H1 (cell line): Measurements from ENCODE around the gene RFLNA. TPM values are rescaled to one million over a fixed set of nuclear protein-coding genes. Genes with fewer than 3 reads are reported as not detected.

Experiments
- CTCF ChIA-PET: fragments of 300-600 bp; sonication (Branson Sonifier 250); formaldehyde crosslinking; loops from one replicate; lab custom pipeline; 2021; ENCODE audit not compliant: partially characterized antibody; lab: Charles Lee
- POLR2A ChIA-PET: fragments of 300-600 bp; sonication (Branson Sonifier 250); formaldehyde crosslinking; loops from one replicate; lab custom pipeline; 2021; ENCODE audit warnings: inconsistent platforms; ENCODE audit not compliant: partially characterized antibody; lab: Charles Lee
- DNase-seq, 2 experiments: peaks; one replicate each; pipeline versions ENCODE4 v3.0.0 to v3.0.0-alpha.2; 2010 to 2022; ENCODE audit warnings: low spot score in 2 of 2, low read depth in 1 of 2, mixed read lengths in 1 of 2
- FAIRE-seq: peaks from 2 replicates; lab custom pipeline; 2011; peaks lifted over from hg19 to GRCh38; lab: Jason Lieb, UNC
- H2AFZ ChIP-seq: 2 replicates; pipeline ENCODE4 v1.8.1; 2012; ENCODE audit warnings: low read length, inconsistent platforms
- H2AK5ac ChIP-seq: 2 replicates; pipeline ENCODE4 v1.6.1; 2013; ENCODE audit warnings: low read depth, low read length
- H2BK120ac ChIP-seq: replicated peaks from 2 replicates; pipeline ENCODE3; 2013; ENCODE audit warnings: low read depth, low read length, inconsistent platforms
- H2BK12ac ChIP-seq: 2 replicates; pipeline ENCODE4 v1.6.1; 2013; ENCODE audit warnings: low read depth, low read length
- H2BK15ac ChIP-seq: 2 replicates; pipeline ENCODE4 v1.6.1; 2013; ENCODE audit warnings: low read length
- H2BK20ac ChIP-seq: 2 replicates; pipeline ENCODE4 v1.6.1; 2013; ENCODE audit warnings: low read length
- H2BK5ac ChIP-seq: 2 replicates; pipeline ENCODE4 v1.6.1; 2013; ENCODE audit warnings: low read depth, low read length
- H3K14ac ChIP-seq: 2 replicates; pipeline ENCODE4 v1.6.1; 2013; ENCODE audit warnings: inconsistent platforms; ENCODE audit not compliant: insufficient read length
- H3K18ac ChIP-seq: 2 replicates; pipeline ENCODE4 v1.6.1; 2013; ENCODE audit warnings: low read length; ENCODE audit errors: extremely low read depth
- H3K23ac ChIP-seq: 2 replicates; pipeline ENCODE4 v1.6.1; 2013; ENCODE audit warnings: inconsistent platforms; ENCODE audit not compliant: insufficient read length
- H3K23me2 ChIP-seq: 2 replicates; pipeline ENCODE4 v1.6.1; 2013; ENCODE audit warnings: low read depth, low read length
- H3K27ac ChIP-seq: 2 replicates; pipeline ENCODE4 v1.6.1; 2011; ENCODE audit warnings: low read depth, low read length, inconsistent platforms
- H3K27me3 ChIP-seq, 4 experiments: replicated peaks in 1 of 4; 1 replicate in 1 of 4; 2 replicates in 3 of 4; pipeline versions ENCODE4 v1.6.1 to v1.8.1; 2011 to 2013; ENCODE audit warnings: low read length in 3 of 4, mild to moderate bottlenecking in 3 of 4, inconsistent platforms in 2 of 4, mixed read lengths in 2 of 4, moderate library complexity in 1 of 4; ENCODE audit not compliant: control insufficient read depth in 3 of 4, insufficient read depth in 3 of 4; ENCODE audit errors: extremely low read depth in 1 of 4
- H3K36me3 ChIP-seq, 4 experiments: 2 replicates each; pipeline versions ENCODE4 v1.6.1 to v1.8.1; 2011 to 2013; ENCODE audit warnings: mild to moderate bottlenecking in 4 of 4, low read length in 3 of 4, moderate library complexity in 2 of 4, control low read depth in 1 of 4, inconsistent platforms in 1 of 4; ENCODE audit not compliant: insufficient read depth in 4 of 4, control insufficient read depth in 2 of 4
- H3K4ac ChIP-seq: replicated peaks from 2 replicates; pipeline ENCODE3; 2013; ENCODE audit warnings: low read length, low read depth, mixed read lengths, inconsistent platforms; ENCODE audit not compliant: insufficient read length
- H3K4me1 ChIP-seq, 4 experiments: replicated peaks in 1 of 4; 1 replicate in 1 of 4; 2 replicates in 3 of 4; pipeline versions ENCODE4 v1.6.1 to v1.8.1; 2011 to 2013; ENCODE audit warnings: low read length in 3 of 4, inconsistent platforms in 2 of 4, mixed read lengths in 1 of 4; ENCODE audit not compliant: insufficient read depth in 4 of 4, control insufficient read depth in 3 of 4
- H3K4me2 ChIP-seq, 2 experiments: 2 replicates each; pipeline versions ENCODE4 v1.6.1 to v1.8.1; 2011 to 2013; ENCODE audit warnings: low read depth in 2 of 2, low read length in 2 of 2, control low read depth in 1 of 2, inconsistent platforms in 1 of 2, mild to moderate bottlenecking in 1 of 2; ENCODE audit not compliant: insufficient read depth in 1 of 2
- H3K4me3 ChIP-seq, 4 experiments: fragments of 200-600, 300-600 bp in 1 of 4; sonication (generic), shearing (Covaris generic), sonication (Bioruptor Twin) in 1 of 4; 2 replicates each; pipeline versions ENCODE4 v1.5.1 to v1.8.1; 2011 to 2016; ENCODE audit warnings: low read length in 4 of 4, low read depth in 3 of 4, control low read depth in 2 of 4, inconsistent platforms in 2 of 4, mild to moderate bottlenecking in 2 of 4, mixed read lengths in 1 of 4, moderate library complexity in 1 of 4; ENCODE audit not compliant: insufficient read depth in 2 of 4; ENCODE audit errors: extremely low read depth in 1 of 4
- H3K56ac ChIP-seq: replicated peaks from 2 replicates; pipeline ENCODE3; 2013; ENCODE audit warnings: low read depth, mild to moderate bottlenecking, mixed read lengths, low read length, inconsistent platforms; ENCODE audit not compliant: insufficient read length
- H3K79me1 ChIP-seq: 2 replicates; pipeline ENCODE4 v1.6.1; 2013; ENCODE audit warnings: low read depth, low read length, control low read depth
- H3K79me2 ChIP-seq, 2 experiments: 2 replicates each; pipeline versions ENCODE4 v1.6.1 to v1.8.1; 2012 to 2013; ENCODE audit warnings: low read length in 2 of 2, mild to moderate bottlenecking in 2 of 2, inconsistent platforms in 1 of 2; ENCODE audit not compliant: insufficient read depth in 2 of 2, control insufficient read depth in 1 of 2
- H3K9ac ChIP-seq, 4 experiments: replicated peaks in 1 of 4; 1 replicate in 1 of 4; 2 replicates in 3 of 4; pipeline versions ENCODE4 v1.6.1 to v1.8.1; 2011 to 2013; ENCODE audit warnings: low read depth in 3 of 4, low read length in 3 of 4, control low read depth in 2 of 4, mild to moderate bottlenecking in 2 of 4, moderate library complexity in 2 of 4, inconsistent platforms in 1 of 4; ENCODE audit errors: extremely low read depth in 1 of 4
- H3K9me3 ChIP-seq, 2 experiments: 2 replicates each; pipeline versions ENCODE4 v1.6.1 to v1.8.1; 2012 to 2013; ENCODE audit warnings: mild to moderate bottlenecking in 2 of 2, moderate library complexity in 2 of 2, control low read depth in 1 of 2, inconsistent platforms in 1 of 2, low read depth in 1 of 2, low read length in 1 of 2, mixed read lengths in 1 of 2; ENCODE audit not compliant: insufficient read depth in 2 of 2
- H4K20me1 ChIP-seq, 2 experiments: replicated peaks in 1 of 2; 2 replicates each; pipeline versions ENCODE3 to v1.8.1; 2011 to 2013; ENCODE audit warnings: inconsistent platforms in 2 of 2, low read length in 2 of 2, mild to moderate bottlenecking in 1 of 2; ENCODE audit not compliant: insufficient read depth in 2 of 2, control insufficient read depth in 1 of 2
- H4K5ac ChIP-seq: 2 replicates; pipeline ENCODE4 v1.6.1; 2013; ENCODE audit warnings: low read length, low read depth, mixed read lengths, inconsistent platforms; ENCODE audit not compliant: insufficient read length
- H4K8ac ChIP-seq: 2 replicates; pipeline ENCODE4 v1.8.0; 2013; ENCODE audit warnings: mild to moderate bottlenecking, moderate library complexity, low read length, inconsistent platforms; ENCODE audit not compliant: insufficient read depth; ENCODE audit errors: extremely low read depth
- H4K91ac ChIP-seq: replicated peaks from 2 replicates; pipeline ENCODE3; 2013; ENCODE audit warnings: low read length, mixed read lengths, inconsistent platforms; ENCODE audit not compliant: insufficient read length
- CTCF ChIP-seq, 3 experiments: IDR thresholded peaks; 1 replicate in 2 of 3; 2 replicates in 1 of 3; pipeline versions ENCODE4 v1.5.1 to v1.6.1; 2011; ENCODE audit warnings: low read length in 3 of 3, mild to moderate bottlenecking in 3 of 3, inconsistent platforms in 2 of 3, low read depth in 1 of 3, moderate library complexity in 1 of 3; ENCODE audit not compliant: insufficient read depth in 1 of 3; ENCODE audit errors: control extremely low read depth in 1 of 3
- EP300 ChIP-seq, 2 experiments: IDR thresholded peaks; 1 replicate in 1 of 2; 2 replicates in 1 of 2; pipeline ENCODE4 v1.6.1; 2011 to 2012; ENCODE audit warnings: low read depth in 2 of 2, low read length in 2 of 2, mild to moderate bottlenecking in 2 of 2, borderline replicate concordance in 1 of 2, inconsistent platforms in 1 of 2, moderate library complexity in 1 of 2
- FOSL1 ChIP-seq: IDR thresholded peaks from 2 replicates; pipeline ENCODE4 v1.6.1; 2011; ENCODE audit warnings: mild to moderate bottlenecking, low read depth, low read length, moderate library complexity; ENCODE audit not compliant: insufficient read depth
- MAFK ChIP-seq: IDR thresholded peaks from 2 replicates; pipeline ENCODE4 v1.6.1; 2012; ENCODE audit warnings: low read depth, mild to moderate bottlenecking, improper control_type of control experiment, low read length
- PHF8 ChIP-seq: fragments of 200-600 bp; sonication (generic); conservative IDR thresholded peaks from 2 replicates; pipeline ENCODE4 v1.7.1; 2012; ENCODE audit warnings: low read depth, mild to moderate bottlenecking, inconsistent platforms, low read length, moderate library complexity
- SIX5 ChIP-seq: IDR thresholded peaks from 2 replicates; pipeline ENCODE4 v1.6.1; 2011; ENCODE audit warnings: mild to moderate bottlenecking, low read depth, low read length
- SP1 ChIP-seq: IDR thresholded peaks from 2 replicates; pipeline ENCODE4 v1.6.1; 2011; ENCODE audit warnings: low read depth, low read length
- WGBS, 2 experiments: shearing (Covaris generic) in 1 of 2; methylation state at CpG; one replicate each; pipeline versions ENCODE4 v1.1.6 to v1.1.7; 2013 to 2015; ENCODE audit warnings: low lambda C conversion rate in 2 of 2, mixed read lengths in 2 of 2, inconsistent platforms in 1 of 2, low coverage in 1 of 2, missing lambda C conversion rate in 1 of 2; ENCODE audit not compliant: insufficient replicate concordance in 2 of 2, insufficient coverage in 1 of 2, insufficient read length in 1 of 2; ENCODE audit errors: extremely low coverage in 1 of 2, missing lambda C conversion rate in 1 of 2; 5-methylcytosine and 5-hydroxymethylcytosine counted together
- polyA plus RNA-seq, 7 experiments: library from polyadenylated mRNA; depleted of rRNA in 3 of 7; stranded (reverse) in 5 of 7; unstranded in 2 of 7; fragments of >200 nt in 5 of 7; fragments of 200-250 nt in 2 of 7; gene quantifications; 1 replicate in 5 of 7; 2 replicates in 1 of 7; 4 replicates in 1 of 7; pipeline versions ENCODE4 v1.2.1 to v1.2.3, GENCODE V29; 2011 to 2013; ENCODE audit warnings: missing spikeins in 2 of 7, mixed read lengths in 2 of 7
- total RNA-seq: library from RNA; stranded (reverse); fragmentation: NEBNext Ultra II Directional; extraction: Animal tissue kit (Norgen Biotek cat#: 25700); gene quantifications from 2 replicates; pipeline ENCODE4 v1.2.1, GENCODE V29; 2021
- TF ChIP-seq, protein P1 (sequence below): IDR thresholded peaks from 2 replicates; pipeline ENCODE4 v1.6.1; 2012; ENCODE audit warnings: low read length, inconsistent platforms

Gene RFLNA
- total and polyA plus RNA-seq, 2 of the 8 experiments (the other 6 are each of a cell fraction or from before 2014, with no cell fraction given) = 6.4 to 6.6 TPM

DNA sequence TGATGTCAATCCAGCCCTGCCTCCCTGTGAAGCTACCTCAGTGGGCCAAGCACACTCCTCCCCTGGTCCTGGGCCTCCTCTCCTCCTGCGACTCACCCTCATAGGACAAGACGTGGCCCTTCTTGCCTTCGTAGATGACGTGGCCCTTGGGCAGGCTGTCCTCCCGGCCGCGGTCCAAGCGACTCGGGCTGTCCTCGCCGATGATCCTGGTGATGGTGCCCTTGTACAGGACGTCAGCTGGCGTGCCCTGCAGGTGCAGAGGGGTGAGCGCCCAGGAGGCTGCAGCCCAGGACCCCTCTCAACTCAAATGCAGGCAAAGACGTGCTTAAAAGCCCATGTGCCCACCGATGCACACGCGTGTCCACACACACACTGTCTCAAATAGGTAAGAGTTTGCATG, 55.6 kb downstream of the RFLNA start:
- Histone ChIP-seq H3K27me3 (no peaks in the 10 kb centered on the region), H3K4me2 (no peak overlapping the region), H3K18ac (no peak overlapping the region), H3K23ac (no peak overlapping the region), H4K20me1 (peaks cover 0 to 12% of the 10 kb centered on the region in 2 experiments), H4K91ac (no peak overlapping the region), H3K79me1 (no peaks in the 10 kb centered on the region), H2AFZ (no peak overlapping the region), H3K79me2 (no peaks in the 10 kb centered on the region), H3K36me3 (peaks cover 16 to 50% (median 39%) of the 10 kb centered on the region in 4 experiments), H3K23me2 (no peaks in the 10 kb centered on the region), H4K5ac (no peak overlapping the region), H2AK5ac (no peak overlapping the region), H3K14ac (no peak overlapping the region), H3K4ac (no peak overlapping the region), H2BK15ac (no peak overlapping the region), H3K56ac (no peak overlapping the region), H3K4me1 (no peaks in the 10 kb centered on the region), H3K9me3 (no peaks in the 10 kb centered on the region), H4K8ac (no peak overlapping the region; the same call in 1 of the 2 replicates), H2BK12ac (no peak overlapping the region), H3K4me3 (no peak overlapping the region), H3K9ac (no peak overlapping the region), H3K27ac (no peak overlapping the region), H2BK120ac (no peak overlapping the region), H2BK5ac (no peak overlapping the region; the same call in 1 of the 2 replicates), H2BK20ac (no peak overlapping the region)
- DNase-seq (no peak), FAIRE-seq (no peak)
- WGBS, 2 experiments = 89% methylated on average over 18 of the region's 18 CpGs; no CpG with 5 or more reads in 1 of the 2 experiments
- CTCF ChIA-PET = interaction anchor here (0.7 to 3.8 kb wide), 5 partner anchors 8 to 317 kb away, joined by 3 to 8 read pairs (median 4); no protein-coding TSS in a partner anchor
- no peak for TF ChIP-seq CTCF (IDR thresholded peaks at IDR 0.05; ENCODE audit: control extremely low read depth in 1 of 3, insufficient read depth in 1 of 3, low read depth in 1 of 3, low read length in 3 of 3)
- TF ChIP-seq SIX5 = no peak
- TF ChIP-seq FOSL1 = no peak
- no peak for TF ChIP-seq EP300 (IDR thresholded peaks at IDR 0.05; ENCODE audit: borderline replicate concordance in 1 of 2, low read depth in 2 of 2, low read length in 2 of 2)
- TF ChIP-seq, protein P1, sequence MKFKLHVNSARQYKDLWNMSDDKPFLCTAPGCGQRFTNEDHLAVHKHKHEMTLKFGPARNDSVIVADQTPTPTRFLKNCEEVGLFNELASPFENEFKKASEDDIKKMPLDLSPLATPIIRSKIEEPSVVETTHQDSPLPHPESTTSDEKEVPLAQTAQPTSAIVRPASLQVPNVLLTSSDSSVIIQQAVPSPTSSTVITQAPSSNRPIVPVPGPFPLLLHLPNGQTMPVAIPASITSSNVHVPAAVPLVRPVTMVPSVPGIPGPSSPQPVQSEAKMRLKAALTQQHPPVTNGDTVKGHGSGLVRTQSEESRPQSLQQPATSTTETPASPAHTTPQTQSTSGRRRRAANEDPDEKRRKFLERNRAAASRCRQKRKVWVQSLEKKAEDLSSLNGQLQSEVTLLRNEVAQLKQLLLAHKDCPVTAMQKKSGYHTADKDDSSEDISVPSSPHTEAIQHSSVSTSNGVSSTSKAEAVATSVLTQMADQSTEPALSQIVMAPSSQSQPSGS = no peak
- TF ChIP-seq SP1 = no peak
- no peak for TF ChIP-seq PHF8
- no peak for TF ChIP-seq MAFK
- POLR2A ChIA-PET = interaction anchor here (1.7 kb wide), 1 partner anchor 12 kb away, joined by 5 read pairs; no protein-coding TSS in a partner anchor
